D721Med (cell line): ENCODE measurements around the gene EIF4G1.

Experiments
- DNase-seq: peaks from one replicate; pipeline ENCODE4 v3.0.0; 2011; ENCODE audit warnings: low spot score; ENCODE audit not compliant: insufficient read length
- FAIRE-seq: peaks from 2 replicates; lab custom pipeline; 2011; peaks lifted over from hg19 to GRCh38; lab: Jason Lieb, UNC
- TF ChIP-seq, protein P1 (sequence below): IDR thresholded peaks from 2 replicates; pipeline ENCODE4 v1.5.1; 2012; ENCODE audit warnings: mild to moderate bottlenecking, control low read depth; ENCODE audit not compliant: insufficient read depth; ENCODE audit errors: missing control alignments

EIF4G1 gene

DNA sequence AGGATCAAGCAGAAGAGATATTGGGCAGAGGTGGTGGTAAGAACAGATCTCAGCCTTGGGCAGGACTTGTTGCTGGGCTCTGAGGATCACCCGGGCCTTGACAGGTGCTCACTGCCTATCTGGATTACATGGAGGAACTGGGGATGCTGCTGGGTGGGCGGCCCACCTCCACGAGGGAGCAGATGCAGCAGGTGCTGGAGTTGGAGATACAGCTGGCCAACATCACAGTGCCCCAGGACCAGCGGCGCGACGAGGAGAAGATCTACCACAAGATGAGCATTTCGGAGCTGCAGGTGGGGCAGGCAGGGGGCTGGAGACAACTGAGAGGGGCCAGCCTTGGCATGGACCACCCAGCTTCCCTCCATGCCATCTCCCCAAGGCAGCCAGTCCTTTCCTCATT, 30.7 kb upstream of the EIF4G1 start:
- TF ChIP-seq, protein P1, sequence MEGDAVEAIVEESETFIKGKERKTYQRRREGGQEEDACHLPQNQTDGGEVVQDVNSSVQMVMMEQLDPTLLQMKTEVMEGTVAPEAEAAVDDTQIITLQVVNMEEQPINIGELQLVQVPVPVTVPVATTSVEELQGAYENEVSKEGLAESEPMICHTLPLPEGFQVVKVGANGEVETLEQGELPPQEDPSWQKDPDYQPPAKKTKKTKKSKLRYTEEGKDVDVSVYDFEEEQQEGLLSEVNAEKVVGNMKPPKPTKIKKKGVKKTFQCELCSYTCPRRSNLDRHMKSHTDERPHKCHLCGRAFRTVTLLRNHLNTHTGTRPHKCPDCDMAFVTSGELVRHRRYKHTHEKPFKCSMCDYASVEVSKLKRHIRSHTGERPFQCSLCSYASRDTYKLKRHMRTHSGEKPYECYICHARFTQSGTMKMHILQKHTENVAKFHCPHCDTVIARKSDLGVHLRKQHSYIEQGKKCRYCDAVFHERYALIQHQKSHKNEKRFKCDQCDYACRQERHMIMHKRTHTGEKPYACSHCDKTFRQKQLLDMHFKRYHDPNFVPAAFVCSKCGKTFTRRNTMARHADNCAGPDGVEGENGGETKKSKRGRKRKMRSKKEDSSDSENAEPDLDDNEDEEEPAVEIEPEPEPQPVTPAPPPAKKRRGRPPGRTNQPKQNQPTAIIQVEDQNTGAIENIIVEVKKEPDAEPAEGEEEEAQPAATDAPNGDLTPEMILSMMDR, result no peak
- DNase-seq, result no peak
- no peak for FAIRE-seq

DNA sequence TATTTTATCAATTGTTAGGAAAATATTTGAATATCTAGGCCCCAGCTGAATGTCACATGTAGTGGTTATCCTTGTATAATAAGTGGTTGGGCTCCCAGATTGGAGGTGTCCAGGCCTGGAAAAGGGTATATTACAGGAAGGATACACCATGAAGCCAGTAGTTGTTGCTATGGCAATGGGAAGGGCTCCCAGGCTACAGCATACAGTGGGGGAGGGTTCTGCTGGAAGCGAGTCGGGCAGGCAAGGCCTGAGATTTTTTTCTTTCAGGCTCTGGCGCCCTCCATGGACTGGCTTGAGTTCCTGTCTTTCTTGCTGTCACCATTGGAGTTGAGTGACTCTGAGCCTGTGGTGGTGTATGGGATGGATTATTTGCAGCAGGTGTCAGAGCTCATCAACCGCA, 29.7 kb upstream of the EIF4G1 start:
- DNase-seq, result peak; percentile 91
- FAIRE-seq, result no peak
- TF ChIP-seq, protein P1, result peak; percentile 72

DNA sequence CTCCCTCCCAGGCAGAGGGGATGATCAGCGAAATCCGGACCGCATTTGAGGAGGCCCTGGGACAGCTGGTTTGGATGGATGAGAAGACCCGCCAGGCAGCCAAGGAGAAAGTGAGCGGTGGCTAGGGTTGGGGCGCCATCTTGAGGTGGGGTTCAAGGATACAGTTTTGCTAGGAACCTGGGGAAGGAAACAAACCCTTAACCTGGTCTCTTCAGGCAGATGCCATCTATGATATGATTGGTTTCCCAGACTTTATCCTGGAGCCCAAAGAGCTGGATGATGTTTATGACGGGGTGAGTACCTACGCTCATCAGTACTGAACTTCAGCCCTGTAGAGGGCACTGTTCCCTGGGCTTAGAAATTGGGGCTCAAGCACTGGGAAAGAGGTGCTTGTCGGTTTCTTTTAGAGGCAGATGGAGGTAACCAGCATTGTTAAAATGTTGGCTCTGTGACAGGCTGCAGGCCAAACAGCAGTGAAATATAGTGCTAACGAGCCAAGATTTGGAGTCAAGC, 24.9 kb upstream of the EIF4G1 start:
- DNase-seq (peak; percentile 76), FAIRE-seq (no peak)
- TF ChIP-seq, protein P1, result peak; percentile 75

DNA sequence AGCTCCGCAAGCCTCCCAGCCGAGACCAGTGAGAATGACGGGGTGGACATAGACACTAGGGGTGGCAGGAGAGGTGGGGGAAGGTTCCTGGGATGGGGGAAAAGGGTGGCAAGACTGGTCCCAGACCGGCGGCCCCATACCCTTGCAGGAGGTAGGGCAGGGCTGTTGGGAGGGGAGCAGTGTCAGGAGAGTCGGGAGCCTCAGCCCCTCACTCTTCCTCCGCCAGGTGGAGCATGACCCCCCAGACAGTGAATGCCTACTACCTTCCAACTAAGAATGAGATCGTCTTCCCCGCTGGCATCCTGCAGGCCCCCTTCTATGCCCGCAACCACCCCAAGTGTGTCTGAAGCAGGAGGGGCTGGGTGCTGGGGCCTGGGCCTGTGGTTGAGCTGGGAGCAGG, 24.1 kb upstream of the EIF4G1 start:
- TF ChIP-seq, protein P1, result no peak
- DNase-seq (no peak), FAIRE-seq (no peak)

DNA sequence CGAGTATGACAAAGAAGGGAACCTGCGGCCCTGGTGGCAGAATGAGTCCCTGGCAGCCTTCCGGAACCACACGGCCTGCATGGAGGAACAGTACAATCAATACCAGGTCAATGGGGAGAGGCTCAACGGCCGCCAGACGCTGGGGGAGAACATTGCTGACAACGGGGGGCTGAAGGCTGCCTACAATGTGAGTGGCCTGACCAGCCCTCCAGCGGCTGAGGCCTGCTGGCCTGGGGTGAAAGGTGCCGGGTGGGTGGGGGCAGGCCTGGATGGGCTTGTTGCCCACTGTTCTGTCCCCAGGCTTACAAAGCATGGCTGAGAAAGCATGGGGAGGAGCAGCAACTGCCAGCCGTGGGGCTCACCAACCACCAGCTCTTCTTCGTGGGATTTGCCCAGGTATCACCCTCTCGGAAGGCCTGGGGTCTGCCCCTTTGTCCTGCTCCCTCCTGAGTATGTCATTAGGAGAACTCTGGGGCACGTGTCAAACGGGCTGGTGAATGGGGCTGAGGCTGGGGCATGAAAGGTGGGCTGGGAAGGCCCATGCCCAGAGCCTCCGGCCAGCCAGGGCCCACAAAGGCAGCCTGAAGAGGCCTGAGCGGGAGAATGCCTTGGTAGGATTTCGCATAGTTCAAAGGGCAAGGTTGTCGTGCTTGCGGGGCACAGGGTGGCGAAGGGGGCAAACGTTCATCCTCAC, 23.2 kb upstream of the EIF4G1 start:
- FAIRE-seq (no peak), DNase-seq (no peak)
- TF ChIP-seq, protein P1, result no peak

DNA sequence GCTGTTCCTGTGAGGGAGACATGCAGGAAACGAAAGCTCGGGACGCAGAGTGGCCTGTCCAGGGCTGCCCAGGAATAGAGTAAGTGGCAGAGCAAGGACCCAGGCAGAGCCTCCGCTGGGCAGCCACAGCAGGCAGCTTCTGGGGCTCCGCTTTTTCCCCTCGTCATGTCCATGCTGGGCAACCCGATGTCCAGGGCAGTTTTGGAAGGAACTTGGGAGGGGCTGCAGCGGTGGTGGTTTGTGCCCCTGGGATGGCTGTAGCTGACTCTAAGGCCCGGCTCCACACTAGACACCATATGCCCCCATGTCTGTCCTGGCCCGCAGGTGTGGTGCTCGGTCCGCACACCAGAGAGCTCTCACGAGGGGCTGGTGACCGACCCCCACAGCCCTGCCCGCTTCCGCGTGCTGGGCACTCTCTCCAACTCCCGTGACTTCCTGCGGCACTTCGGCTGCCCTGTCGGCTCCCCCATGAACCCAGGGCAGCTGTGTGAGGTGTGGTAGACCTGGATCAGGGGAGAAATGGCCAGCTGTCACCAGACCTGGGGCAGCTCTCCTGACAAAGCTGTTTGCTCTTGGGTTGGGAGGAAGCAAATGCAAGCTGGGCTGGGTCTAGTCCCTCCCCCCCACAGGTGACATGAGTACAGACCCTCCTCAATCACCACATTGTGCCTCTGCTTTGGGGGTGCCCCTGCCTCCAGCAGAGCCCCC, 22.5 kb upstream of the EIF4G1 start:
- TF ChIP-seq, protein P1, result no peak
- FAIRE-seq, result no peak
- no peak for DNase-seq

DNA sequence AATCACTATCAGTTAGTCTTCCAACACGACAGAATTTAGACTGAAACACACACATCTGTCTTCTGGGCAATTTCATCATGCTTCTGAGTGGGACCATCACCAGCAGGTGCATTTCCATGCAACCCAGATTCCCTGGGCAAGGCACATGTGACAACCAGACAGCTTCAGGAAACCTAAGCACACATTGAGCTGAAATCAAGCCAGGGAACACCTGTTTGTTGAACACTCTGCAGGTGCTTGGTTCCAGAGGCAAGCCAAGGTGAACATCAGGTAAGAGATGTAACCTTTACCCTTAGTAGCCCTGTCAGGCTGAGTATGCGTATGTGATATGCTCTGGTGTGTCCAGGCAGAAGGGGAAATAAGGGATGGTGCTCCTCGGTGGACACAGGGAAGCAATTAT, 18.6 kb upstream of the EIF4G1 start:
- no peak for DNase-seq
- no peak for FAIRE-seq
- TF ChIP-seq, protein P1, result no peak
